Peyer's patch (tissue), 4 donors: ENCODE results near the gene ASPG. TPM values are rescaled to one million over a fixed set of nuclear protein-coding genes. Genes with fewer than 3 reads are reported as not detected.
A peak's percentile ranks its signal among the peaks of the same experiment; 100 is the strongest.

Source experiments
- DNase-seq, 3 donors: peaks; one replicate each; pipeline ENCODE4 v3.0.0-alpha.2; 2017 to 2019
- H3K27ac ChIP-seq, 4 donors: fragments of 200-600 bp; sonication (generic); one replicate each; pipeline ENCODE4 v1.5.1; 2016 to 2019
- H3K27me3 ChIP-seq, 2 donors: fragments of 200-600 bp; sonication (generic); one replicate each; pipeline ENCODE4 v1.5.1; 2019
- H3K36me3 ChIP-seq, 3 donors: fragments of 200-600 bp; sonication (generic); one replicate each; pipeline ENCODE4 v1.5.1; 2016 to 2019
- H3K4me1 ChIP-seq, 4 donors: fragments of 200-600 bp; sonication (generic); one replicate each; pipeline ENCODE4 v1.5.1; 2016 to 2019
- H3K4me3 ChIP-seq, 4 donors: fragments of 200-600 bp; sonication (generic); 1 replicate in 3 of 4; 2 replicates in 1 of 4; pipeline ENCODE4 v1.5.1; 2016 to 2019; ENCODE audit warnings: mild to moderate bottlenecking in 1 of 4
- H3K9me3 ChIP-seq, 4 donors: fragments of 200-600 bp; sonication (generic); one replicate each; pipeline ENCODE4 v1.5.1; 2016 to 2019; ENCODE audit warnings: mild to moderate bottlenecking in 1 of 4
- POLR2A ChIP-seq, 2 donors: fragments of 450-650 bp; IDR thresholded peaks; one replicate each; pipeline ENCODE4 v1.5.1; 2017; ENCODE audit warnings: antibody characterized with exemption in 2 of 2, mild to moderate bottlenecking in 2 of 2, moderate library complexity in 2 of 2
- total RNA-seq, 4 donors: library from RNA; depleted of rRNA; stranded (reverse); fragments of >200 nt; gene quantifications; one replicate each; pipeline ENCODE4 v1.1.0, GENCODE V29; 2016
- TF ChIP-seq, protein P1 (sequence below), 6 experiments: fragments of 450-650 bp in 4 of 6; fragments of 200-600 bp in 2 of 6; sonication (generic) in 1 of 6; IDR thresholded peaks; one replicate each; pipeline ENCODE4 v1.5.1; 2017 to 2019; ENCODE audit warnings: antibody characterized with exemption in 6 of 6, mild to moderate bottlenecking in 3 of 6, moderate library complexity in 1 of 6

Gene ASPG
- total RNA-seq, 4 donors from 2014 or later, result 1.2 to 7.4 (median 2.3) TPM; not detected in 1

- no peak overlapping the region for H3K27ac ChIP-seq
- no peak overlapping the region for H3K4me3 ChIP-seq
- no peaks in the 10 kb centered on the region for H3K4me1 ChIP-seq
- H3K27me3 ChIP-seq, result no peaks in the 10 kb centered on the region
- no peaks in the 10 kb centered on the region for H3K36me3 ChIP-seq
- H3K9me3 ChIP-seq, result peaks cover 0 to 16% (median 5%) of the 10 kb centered on the region in 4 donors
- TF ChIP-seq, protein P1, sequence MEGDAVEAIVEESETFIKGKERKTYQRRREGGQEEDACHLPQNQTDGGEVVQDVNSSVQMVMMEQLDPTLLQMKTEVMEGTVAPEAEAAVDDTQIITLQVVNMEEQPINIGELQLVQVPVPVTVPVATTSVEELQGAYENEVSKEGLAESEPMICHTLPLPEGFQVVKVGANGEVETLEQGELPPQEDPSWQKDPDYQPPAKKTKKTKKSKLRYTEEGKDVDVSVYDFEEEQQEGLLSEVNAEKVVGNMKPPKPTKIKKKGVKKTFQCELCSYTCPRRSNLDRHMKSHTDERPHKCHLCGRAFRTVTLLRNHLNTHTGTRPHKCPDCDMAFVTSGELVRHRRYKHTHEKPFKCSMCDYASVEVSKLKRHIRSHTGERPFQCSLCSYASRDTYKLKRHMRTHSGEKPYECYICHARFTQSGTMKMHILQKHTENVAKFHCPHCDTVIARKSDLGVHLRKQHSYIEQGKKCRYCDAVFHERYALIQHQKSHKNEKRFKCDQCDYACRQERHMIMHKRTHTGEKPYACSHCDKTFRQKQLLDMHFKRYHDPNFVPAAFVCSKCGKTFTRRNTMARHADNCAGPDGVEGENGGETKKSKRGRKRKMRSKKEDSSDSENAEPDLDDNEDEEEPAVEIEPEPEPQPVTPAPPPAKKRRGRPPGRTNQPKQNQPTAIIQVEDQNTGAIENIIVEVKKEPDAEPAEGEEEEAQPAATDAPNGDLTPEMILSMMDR (IDR thresholded peaks at IDR 0.05), result no peak
- no peak for TF ChIP-seq POLR2A (IDR thresholded peaks at IDR 0.05)
- DNase-seq, result no peak
Observed at GRCh38 chr14:104129556-104129955, 44.1 kb downstream of the ASPG start.

- TF ChIP-seq, protein P1 (IDR thresholded peaks at IDR 0.05), result peak in 4 of 6 experiments; percentile 45 to 91 (median 88)
- TF ChIP-seq POLR2A (IDR thresholded peaks at IDR 0.05), result no peak
- no peaks in the 10 kb centered on the region for H3K36me3 ChIP-seq
- peaks cover 0 to 9% of the 10 kb centered on the region in 2 donors for H3K27me3 ChIP-seq
- no peak overlapping the region for H3K4me3 ChIP-seq
- DNase-seq, result peak in 2 of 3 donors; percentile 65 to 77
- peaks cover 0 to 4% (median 0%) of the 10 kb centered on the region in 4 donors for H3K4me1 ChIP-seq
- no peak overlapping the region for H3K27ac ChIP-seq
- peaks cover 0 to 9% (median 4%) of the 10 kb centered on the region in 4 donors for H3K9me3 ChIP-seq
Observed at GRCh38 chr14:104130974-104131651, 45.6 kb downstream of the ASPG start.

GRCh38 chr14:104131968-104132732 lies 46.6 kb downstream of the ASPG start:
- H3K27ac ChIP-seq, result no peak overlapping the region
- TF ChIP-seq, protein P1 (IDR thresholded peaks at IDR 0.05), result no peak
- TF ChIP-seq POLR2A (IDR thresholded peaks at IDR 0.05), result no peak
- H3K36me3 ChIP-seq, result no peaks in the 10 kb centered on the region
- no peak overlapping the region for H3K4me3 ChIP-seq
- peak in 1 of 3 donors; percentile 30 for DNase-seq
- H3K9me3 ChIP-seq, result peaks cover 0 to 9% (median 4%) of the 10 kb centered on the region in 4 donors
- H3K4me1 ChIP-seq, result peaks cover 0 to 9% (median 5%) of the 10 kb centered on the region in 4 donors
- H3K27me3 ChIP-seq, result peaks cover 0 to 18% of the 10 kb centered on the region in 2 donors

GRCh38 chr14:104132981-104133380 lies 47.5 kb downstream of the ASPG start:
- no peak overlapping the region for H3K27ac ChIP-seq
- H3K4me1 ChIP-seq, result peaks cover 0 to 17% (median 10%) of the 10 kb centered on the region in 4 donors
- H3K9me3 ChIP-seq, result peaks cover 0 to 9% (median 4%) of the 10 kb centered on the region in 4 donors
- peaks cover 0 to 26% of the 10 kb centered on the region in 2 donors for H3K27me3 ChIP-seq
- H3K4me3 ChIP-seq, result no peak overlapping the region
- no peaks in the 10 kb centered on the region for H3K36me3 ChIP-seq
- DNase-seq, result peak in 1 of 3 donors; percentile 31
- TF ChIP-seq, protein P1 (IDR thresholded peaks at IDR 0.05), result no peak
- no peak for TF ChIP-seq POLR2A (IDR thresholded peaks at IDR 0.05)

GRCh38 chr14:104133496-104133895 lies 48.0 kb downstream of the ASPG start:
- Histone ChIP-seq H3K4me1 (peaks cover 0 to 22% (median 12%) of the 10 kb centered on the region in 4 donors), H3K27ac (no peak overlapping the region), H3K36me3 (no peaks in the 10 kb centered on the region), H3K27me3 (peaks cover 0 to 31% of the 10 kb centered on the region in 2 donors), H3K9me3 (peaks cover 0 to 9% (median 4%) of the 10 kb centered on the region in 4 donors), H3K4me3 (no peak overlapping the region)
- DNase-seq, result no peak
- no peak for TF ChIP-seq POLR2A (IDR thresholded peaks at IDR 0.05)
- TF ChIP-seq, protein P1 (IDR thresholded peaks at IDR 0.05), result no peak
